Pons (tissue), 1 donor: Measurements from ENCODE around the gene ARMC5.
"Not testable (repeated sequence)": the region's sequence is repeated elsewhere in the genome, so short reads cannot be mapped to it uniquely, and the experiment has no call there.

Source experiments
- DNase-seq: peaks from one replicate; pipeline ENCODE4 v3.0.0-alpha.2; 2016; ENCODE audit warnings: low spot score

Gene ARMC5

GRCh38 chr16:31430380-31431052 is 28.8 kb upstream of the ARMC5 start:
- no peak for DNase-seq

- no peak for DNase-seq
Measured at GRCh38 chr16:31435341-31436220, 23.7 kb upstream of the ARMC5 start.

- no peak for DNase-seq
Measured at GRCh38 chr16:31436221-31437045, 22.9 kb upstream of the ARMC5 start.

- no peak for DNase-seq
Measured at GRCh38 chr16:31438414-31438813, 20.9 kb upstream of the ARMC5 start.

GRCh38 chr16:31439023-31439422 is 20.3 kb upstream of the ARMC5 start:
- DNase-seq: not testable (repeated sequence)

GRCh38 chr16:31439519-31439918 is 19.8 kb upstream of the ARMC5 start:
- DNase-seq: no peak

- DNase-seq: peak; percentile 78
Measured at GRCh38 chr16:31440516-31441184, 18.7 kb upstream of the ARMC5 start.

- DNase-seq: no peak
Measured at GRCh38 chr16:31441956-31442355, 17.3 kb upstream of the ARMC5 start.

- not testable (repeated sequence) for DNase-seq
Measured at GRCh38 chr16:31445931-31446330, 13.4 kb upstream of the ARMC5 start.

- no peak for DNase-seq
Measured at GRCh38 chr16:31451201-31451600, 8.1 kb upstream of the ARMC5 start.

GRCh38 chr16:31451681-31452351 is 7.5 kb upstream of the ARMC5 start:
- DNase-seq: peak; percentile 62

- DNase-seq: peak; percentile 51
Measured at GRCh38 chr16:31452631-31453106, 6.6 kb upstream of the ARMC5 start.

- no peak for DNase-seq
Measured at GRCh38 chr16:31453255-31454204, 5.8 kb upstream of the ARMC5 start.

- DNase-seq: no peak
Measured at GRCh38 chr16:31455601-31456314, 3.5 kb upstream of the ARMC5 start.

- DNase-seq: no peak
Measured at GRCh38 chr16:31456988-31457360, 2.3 kb upstream of the ARMC5 start.

- DNase-seq: peak; percentile 34
Measured at GRCh38 chr16:31458073-31458843, 1.0 kb upstream of the ARMC5 start.

- peak; percentile 99 for DNase-seq
Measured at GRCh38 chr16:31459687-31460581, 633 bp downstream of the ARMC5 start.
